NCI-H345 treated with DMSO at 0.1 percent for 48 hours (cell line): Measurements from ENCODE around the gene MUC2.
A peak's percentile ranks its signal among the peaks of the same experiment; 100 is the strongest.

ENCODE experiments used
- DNase-seq: peaks from one replicate; lab custom pipeline; 2025; ENCODE audit not compliant: unreplicated experiment; lab: John Stamatoyannopoulos, UW

MUC2 gene

GRCh38 chr11:1036303-1036923 lies 38.3 kb upstream of the MUC2 start, which contains the start of gene MUC6:
TSS of gene MUC6 (minus strand) at chr11:1036718. CDS start at chr11:1036655, 63 bp downstream.
- DNase-seq = no peak

DNA sequence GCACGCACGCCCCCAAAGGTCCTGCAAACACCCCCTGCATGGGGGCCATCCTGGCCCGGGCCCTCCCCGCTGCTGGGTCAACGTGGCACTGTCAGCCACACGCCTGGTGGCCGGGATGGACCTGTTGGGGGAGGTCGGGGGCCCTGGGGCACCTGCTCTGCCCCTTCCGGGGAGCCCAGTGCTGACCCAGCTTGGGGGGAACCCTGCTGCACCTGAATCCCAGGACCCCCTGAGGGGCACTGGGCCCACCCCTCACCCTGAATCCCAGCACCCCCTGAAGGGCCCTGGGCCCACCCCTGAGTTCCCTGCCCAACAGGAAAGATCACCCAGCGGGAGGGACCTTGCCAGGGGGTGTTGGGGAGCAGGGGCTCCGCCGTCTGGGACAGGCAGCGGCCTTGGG lies 37.7 kb upstream of the MUC2 start:
- no peak for DNase-seq

DNA sequence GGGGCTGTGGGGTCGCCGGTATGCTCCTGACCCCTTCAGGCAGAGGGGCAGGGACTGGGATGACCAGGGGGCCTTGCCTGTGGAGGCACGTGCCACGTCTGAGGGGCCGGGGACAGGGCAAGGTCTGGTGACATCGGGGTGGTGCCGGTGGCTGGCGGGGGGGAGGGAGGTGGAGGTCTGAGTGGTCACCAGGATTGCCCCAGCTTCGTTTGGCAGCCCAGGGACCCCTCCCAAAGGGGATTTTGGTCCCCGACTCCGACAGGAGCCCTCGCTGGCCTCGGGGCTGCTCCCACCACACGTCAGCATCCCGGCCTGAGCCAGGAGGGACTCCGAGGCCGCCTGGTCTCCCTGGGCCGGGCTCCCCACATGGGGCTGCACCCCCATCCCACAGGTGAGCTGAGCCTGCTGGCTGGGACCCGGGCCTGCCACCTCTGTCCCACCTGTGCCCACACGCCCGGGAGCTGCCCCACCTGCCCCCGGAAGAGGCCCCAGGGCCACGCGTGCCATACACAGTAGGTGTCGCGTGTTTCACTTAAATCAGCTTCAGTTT lies 37.1 kb upstream of the MUC2 start:
- no peak for DNase-seq

DNA sequence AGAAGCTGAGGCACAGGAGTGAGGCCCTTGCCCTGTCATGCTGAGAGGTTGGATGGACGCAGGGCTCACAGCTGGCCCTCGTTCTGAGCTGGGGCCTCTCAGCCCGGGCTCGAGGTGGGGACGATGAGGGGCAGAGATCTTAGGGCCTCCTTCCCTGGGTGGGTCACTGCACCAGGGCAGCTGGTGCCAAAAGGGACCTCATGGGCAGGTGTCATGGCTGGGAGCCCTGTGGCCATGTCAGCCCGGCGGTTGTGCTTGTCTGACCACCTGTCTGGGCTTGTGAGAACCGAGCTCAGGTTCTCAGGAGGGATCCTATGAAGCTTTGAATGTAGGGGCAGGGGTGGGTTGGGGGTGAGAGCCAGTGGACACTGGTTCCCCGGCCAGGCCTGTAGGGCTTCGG lies 36.3 kb upstream of the MUC2 start:
- no peak for DNase-seq

GRCh38 chr11:1038921-1039320 lies 35.8 kb upstream of the MUC2 start:
- DNase-seq = no peak

DNA sequence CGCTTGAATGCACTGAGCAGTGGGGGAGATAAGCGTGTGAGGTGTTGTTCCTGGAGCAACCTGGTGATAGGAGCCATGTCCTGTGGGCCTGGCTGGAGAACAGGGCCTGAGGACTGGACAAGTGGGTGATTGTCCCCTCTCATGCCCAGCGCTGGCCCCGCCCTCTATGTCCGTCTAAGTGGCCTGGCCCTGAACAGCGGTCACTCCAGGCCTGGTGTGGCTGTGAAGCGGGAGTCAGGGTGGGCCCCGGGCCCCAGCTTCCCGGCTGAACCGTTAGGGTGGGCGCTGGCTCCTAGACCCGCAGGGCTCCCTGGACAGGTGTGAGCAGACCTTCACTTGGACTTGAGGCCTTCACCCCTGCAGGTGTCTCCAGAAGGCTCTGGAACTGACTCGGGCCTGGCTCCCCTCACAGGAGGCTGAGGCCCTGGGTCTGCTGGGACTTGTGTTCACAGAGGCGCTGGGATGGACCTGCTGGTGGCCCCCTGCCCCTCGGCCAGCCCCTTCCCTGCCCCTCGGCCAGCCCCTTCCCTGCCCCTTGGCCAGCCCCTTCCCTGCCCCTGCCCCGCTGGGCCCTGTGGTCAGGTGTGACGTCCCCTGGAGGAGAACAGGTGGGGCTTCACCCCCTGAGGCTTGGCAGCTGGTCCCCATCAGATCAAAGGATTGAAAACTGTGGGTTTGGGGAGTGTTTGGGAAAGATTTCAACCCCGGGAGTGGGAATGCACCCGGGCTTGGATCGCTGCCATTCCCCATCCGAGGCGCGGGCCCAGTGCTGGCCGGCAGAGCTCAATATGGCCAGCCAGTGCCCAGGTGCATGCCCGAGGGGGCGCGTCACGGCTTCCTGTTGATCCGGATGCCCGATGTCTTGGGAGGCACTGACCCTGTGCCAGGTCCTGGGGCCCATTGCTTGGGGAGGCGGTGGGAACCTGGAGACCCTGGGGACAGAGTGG lies 34.9 kb upstream of the MUC2 start:
- DNase-seq = no peak

DNA sequence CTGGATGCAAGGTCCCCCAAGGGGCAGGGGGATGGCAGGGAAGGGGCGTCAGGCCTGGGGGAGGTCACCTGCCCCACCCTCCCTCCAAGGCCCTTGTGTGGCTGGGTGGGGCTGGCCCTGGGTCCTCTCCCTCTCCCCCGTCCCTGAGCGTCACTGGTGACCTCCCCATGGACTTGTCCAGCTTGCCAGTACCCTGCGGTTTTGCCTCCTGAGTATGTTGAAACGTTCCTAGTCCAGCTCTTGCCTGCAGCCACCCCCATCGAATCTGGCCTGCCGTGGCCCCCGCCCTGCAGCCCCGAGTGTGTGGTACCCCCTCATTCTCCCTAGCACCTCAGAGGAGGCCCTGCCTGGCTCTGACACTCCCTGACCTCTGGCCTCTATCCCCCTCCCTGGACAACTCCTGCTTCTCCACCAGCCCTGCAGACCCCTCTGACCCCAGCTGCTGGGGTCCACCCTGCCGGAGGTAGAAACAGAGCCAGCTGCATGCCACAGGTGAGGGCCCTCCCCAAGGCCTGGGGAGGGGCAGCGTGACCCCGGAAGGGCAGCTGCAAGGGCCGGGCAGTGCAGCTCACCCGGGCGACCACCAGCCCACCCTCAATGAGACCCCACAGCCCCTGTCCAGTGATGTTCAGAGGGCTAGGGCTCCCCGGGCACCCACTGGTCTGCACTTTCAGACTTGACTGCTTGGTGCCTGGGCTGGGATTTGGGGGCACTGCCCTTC lies 34.1 kb upstream of the MUC2 start:
- DNase-seq = no peak

DNA sequence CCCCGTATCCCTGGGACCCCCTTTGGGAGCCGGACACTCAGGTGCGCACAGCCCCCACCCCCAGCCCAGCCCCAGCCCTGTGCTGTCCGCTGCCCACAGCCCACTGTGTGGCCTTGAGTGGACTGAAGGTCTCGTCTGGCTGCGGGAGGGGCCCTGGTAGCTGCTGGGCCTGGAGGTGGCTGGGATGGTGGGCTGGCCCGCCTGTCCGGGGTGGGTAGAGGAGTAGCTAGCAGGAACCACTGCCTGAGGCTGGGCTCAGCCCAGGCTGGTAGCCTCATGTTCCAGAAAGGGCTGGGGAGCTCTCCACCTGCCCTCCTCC lies 33.6 kb upstream of the MUC2 start:
- no peak for DNase-seq

DNA sequence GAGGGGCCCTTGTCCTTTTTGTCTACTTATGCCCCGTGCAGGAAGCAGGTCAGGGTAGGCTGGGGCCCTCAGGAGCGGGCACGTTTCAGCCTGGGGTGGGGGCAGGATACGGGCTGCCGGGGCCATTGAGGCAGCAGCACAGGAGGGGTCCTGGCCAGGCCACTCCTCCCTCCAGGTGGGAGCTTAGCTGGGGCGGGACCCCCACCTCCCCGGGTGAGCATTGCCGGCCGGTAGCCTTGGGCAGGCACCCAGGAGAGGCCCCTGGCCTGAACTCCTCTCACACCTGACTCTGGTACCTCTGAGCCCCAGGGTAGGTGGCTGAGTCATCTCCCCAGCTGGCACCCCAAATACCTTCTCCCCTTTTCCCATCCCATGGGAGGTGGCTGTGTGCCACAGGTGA lies 33.2 kb upstream of the MUC2 start:
- DNase-seq = no peak

DNA sequence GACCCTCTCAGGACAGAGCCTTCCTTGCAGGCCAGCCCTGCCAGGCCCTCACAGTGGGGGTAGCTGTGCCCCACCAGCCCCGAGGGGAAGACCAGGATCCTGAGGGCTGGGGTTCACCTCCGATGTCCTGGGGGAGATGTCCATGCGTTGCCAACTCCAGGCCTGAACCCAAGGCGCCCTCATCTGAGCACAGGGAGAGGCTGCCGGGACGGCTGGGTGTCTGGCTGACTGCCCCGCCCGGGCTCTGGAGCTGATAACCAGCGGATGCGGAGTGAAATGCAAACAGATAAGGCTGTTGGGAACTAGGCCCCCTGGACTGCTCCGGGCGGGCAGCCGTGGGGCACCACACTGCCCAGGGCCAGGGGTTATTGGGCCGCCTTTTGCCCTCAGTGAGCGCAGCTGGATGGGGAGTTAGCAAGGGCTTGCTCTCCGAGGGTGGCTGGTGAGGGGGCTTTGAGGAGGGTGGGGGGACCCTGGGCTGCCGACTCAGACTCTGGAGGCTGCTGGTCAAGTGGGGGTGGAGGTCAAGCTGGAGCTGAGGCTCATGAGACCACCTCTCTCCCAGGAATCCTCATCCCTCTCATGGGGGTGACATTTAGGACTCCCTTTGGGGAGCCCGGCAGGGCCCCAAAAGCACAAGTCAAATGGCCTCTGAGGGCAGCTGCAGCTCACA lies 32.6 kb upstream of the MUC2 start:
- DNase-seq = no peak

GRCh38 chr11:1042626-1043562 lies 31.8 kb upstream of the MUC2 start:
- DNase-seq = no peak

GRCh38 chr11:1043563-1044096 lies 31.0 kb upstream of the MUC2 start:
- DNase-seq = no peak

DNA sequence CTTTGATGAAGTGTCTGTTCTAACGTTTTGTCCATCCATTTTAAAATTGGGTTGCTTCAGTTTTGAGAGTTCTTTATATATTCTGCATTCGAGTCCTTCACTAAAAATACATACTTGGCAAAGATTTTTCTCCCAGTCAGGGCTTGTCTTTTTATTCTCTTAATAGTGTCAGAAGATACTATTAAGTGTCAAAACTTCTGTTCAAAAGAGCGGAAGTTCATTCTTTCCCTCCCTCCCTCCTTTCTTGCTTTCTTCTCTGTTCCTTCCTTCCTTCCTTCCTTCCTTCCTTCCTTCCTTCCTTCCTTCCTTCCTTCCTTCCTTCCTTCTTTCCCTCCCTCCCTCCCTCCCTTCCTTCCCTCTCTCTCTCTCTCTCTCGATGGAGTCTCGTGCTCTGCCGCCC lies 30.5 kb upstream of the MUC2 start:
- DNase-seq = no peak

DNA sequence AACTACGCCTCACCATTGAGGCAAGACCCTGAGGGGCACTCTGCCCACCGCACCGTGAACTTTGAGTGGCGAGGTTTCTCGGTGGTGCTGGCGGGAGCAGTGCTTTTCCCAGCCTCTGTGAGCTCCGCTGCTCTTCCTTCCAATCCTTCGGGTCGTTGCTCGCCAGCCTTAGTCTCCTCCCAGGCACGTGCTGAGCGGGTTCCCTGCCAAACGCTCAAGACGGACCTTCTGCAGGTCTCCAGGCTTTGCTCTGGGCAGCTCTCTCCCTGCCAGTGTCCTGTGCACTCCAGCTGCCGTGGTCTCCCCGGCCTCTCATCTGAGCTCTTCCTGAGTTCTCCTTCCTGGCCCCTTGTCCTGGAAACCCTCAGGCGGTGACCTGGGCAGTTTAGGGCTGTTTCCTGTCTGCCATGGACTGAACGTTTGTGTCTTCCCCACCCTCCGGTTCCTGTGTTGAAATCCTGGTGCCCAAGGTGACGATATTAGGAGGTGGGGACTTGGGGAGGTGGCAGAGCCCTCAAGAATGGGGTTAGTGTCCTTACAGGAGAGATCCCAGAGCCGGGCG lies 27.0 kb upstream of the MUC2 start:
- no peak for DNase-seq

GRCh38 chr11:1048375-1049070 lies 26.2 kb upstream of the MUC2 start:
- DNase-seq = no peak

DNA sequence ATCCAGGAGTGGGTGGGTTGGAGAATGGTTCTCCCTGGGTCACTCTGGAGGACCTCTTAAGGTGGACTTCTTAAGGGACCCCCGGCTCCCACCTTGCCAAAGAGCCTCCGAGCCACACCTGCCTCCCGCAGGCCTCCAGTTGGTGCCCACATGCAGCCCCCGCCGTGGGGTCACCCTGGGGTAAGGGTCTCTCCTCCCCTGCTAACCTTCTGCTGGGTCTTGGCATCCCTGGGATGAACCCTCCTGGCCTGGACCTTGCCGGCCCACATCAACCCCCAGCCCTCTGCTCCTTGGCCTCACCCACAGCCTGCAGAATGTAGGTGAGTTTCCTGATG lies 25.6 kb upstream of the MUC2 start:
- DNase-seq = no peak

- peak; percentile 13 for DNase-seq
Measured at GRCh38 chr11:1049431-1049891, 25.2 kb upstream of the MUC2 start.

- no peak for DNase-seq
Measured at GRCh38 chr11:1049911-1050580, 24.6 kb upstream of the MUC2 start.
